ENCODE results near the gene BCL2.

DNA sequence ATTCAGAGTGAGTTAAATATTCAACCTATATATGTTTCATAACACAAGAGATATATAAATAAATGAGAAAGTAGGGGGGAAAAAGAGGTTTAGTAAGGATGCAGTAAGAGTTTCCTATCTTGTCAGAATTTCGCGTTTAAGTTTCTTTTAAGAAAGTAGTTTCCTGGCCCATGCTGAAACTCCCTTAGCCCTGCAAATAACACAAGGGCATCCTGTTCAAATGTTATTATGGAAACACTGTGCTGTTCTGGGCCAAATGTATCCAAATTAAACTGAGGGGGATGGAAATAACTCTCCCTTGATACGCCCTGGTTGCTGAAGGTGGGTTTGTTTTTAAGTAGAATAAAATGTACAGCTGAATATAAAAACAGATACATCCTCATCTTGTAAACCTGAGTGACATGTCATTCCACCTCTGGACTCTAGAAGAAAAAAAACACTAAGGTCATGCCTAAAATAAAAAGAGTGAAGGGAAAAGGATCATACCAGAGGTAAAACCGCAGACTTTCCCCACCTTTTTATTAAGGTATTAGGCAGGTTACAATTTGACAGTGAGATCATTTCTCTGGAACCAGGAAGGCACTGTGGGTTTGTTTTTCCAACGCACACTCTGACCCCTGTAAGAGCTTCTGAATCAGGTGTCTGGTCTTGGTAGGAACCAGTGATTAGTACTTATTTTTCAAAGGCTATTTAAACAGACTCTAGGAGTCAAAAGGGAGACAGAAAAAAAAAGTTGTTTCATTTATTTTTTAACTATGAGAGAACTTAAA, 16.7 kb downstream of the BCL2 start:
- TF ChIP-seq POLR2A (IDR thresholded peaks at IDR 0.05), result no peak
- TF ChIP-seq, protein P1, sequence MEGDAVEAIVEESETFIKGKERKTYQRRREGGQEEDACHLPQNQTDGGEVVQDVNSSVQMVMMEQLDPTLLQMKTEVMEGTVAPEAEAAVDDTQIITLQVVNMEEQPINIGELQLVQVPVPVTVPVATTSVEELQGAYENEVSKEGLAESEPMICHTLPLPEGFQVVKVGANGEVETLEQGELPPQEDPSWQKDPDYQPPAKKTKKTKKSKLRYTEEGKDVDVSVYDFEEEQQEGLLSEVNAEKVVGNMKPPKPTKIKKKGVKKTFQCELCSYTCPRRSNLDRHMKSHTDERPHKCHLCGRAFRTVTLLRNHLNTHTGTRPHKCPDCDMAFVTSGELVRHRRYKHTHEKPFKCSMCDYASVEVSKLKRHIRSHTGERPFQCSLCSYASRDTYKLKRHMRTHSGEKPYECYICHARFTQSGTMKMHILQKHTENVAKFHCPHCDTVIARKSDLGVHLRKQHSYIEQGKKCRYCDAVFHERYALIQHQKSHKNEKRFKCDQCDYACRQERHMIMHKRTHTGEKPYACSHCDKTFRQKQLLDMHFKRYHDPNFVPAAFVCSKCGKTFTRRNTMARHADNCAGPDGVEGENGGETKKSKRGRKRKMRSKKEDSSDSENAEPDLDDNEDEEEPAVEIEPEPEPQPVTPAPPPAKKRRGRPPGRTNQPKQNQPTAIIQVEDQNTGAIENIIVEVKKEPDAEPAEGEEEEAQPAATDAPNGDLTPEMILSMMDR (IDR thresholded peaks at IDR 0.05), result no peak
